AG09319 (cell line): ENCODE measurements around the gene LIPK.
"Not testable (repeated sequence)": the region's sequence is repeated elsewhere in the genome, so short reads cannot be mapped to it uniquely, and the experiment has no call there.

Source experiments
- DNase-seq: peaks from one replicate; pipeline ENCODE4 v3.0.0-alpha.2; 2010; ENCODE audit warnings: low read depth; ENCODE audit errors: extremely low read depth
- CTCF ChIP-seq: IDR thresholded peaks from 2 replicates; pipeline ENCODE4 v1.5.1; 2011; ENCODE audit warnings: low read depth, mild to moderate bottlenecking, inconsistent platforms, low read length, moderate library complexity

LIPK gene

GRCh38 chr10:88725798-88726197 lies 19.7 kb downstream of the LIPK start:
- no peak for DNase-seq
- TF ChIP-seq CTCF, result no peak

- peak; percentile 9; the same call in 1 of the 2 replicates for TF ChIP-seq CTCF
- DNase-seq, result no peak
These were observed 22.2 kb downstream of the LIPK start for GRCh38 chr10:88728107-88728763.

GRCh38 chr10:88730864-88731263 lies 24.8 kb downstream of the LIPK start:
- TF ChIP-seq CTCF, result no peak
- DNase-seq, result no peak

- no peak for DNase-seq
- TF ChIP-seq CTCF, result no peak
These were observed 25.2 kb downstream of the LIPK start for GRCh38 chr10:88731296-88731695.

- TF ChIP-seq CTCF, result no peak
These were observed 27.2 kb downstream of the LIPK start for GRCh38 chr10:88733215-88733614.

GRCh38 chr10:88735661-88736060 lies 29.6 kb downstream of the LIPK start:
- TF ChIP-seq CTCF, result no peak
- no peak for DNase-seq

More at GRCh38 chr10:88733215-88733614, 27.2 kb downstream of the LIPK start:
- no peak for DNase-seq

GRCh38 chr10:88741921-88742320 lies 35.9 kb downstream of the LIPK start:
- not testable (repeated sequence) for DNase-seq

GRCh38 chr10:88742448-88742847 lies 36.4 kb downstream of the LIPK start:
- no peak for TF ChIP-seq CTCF
- no peak for DNase-seq
